Activated B cell treated with CpG ODN at 0.5 μM for 24 hours (primary cell): Measurements from ENCODE around the gene GRB7. TPM values are rescaled to one million over a fixed set of nuclear protein-coding genes. Genes with fewer than 3 reads are reported as not detected.
A peak's percentile ranks its signal among the peaks of the same experiment; 100 is the strongest.

Source experiments
- ATAC-seq: fragments of 200-7000 bp; cut with Tn5 transposase; one replicate; pipeline ENCODE4 v1.10.0; 2021; ENCODE audit warnings: low read depth, mild to moderate bottlenecking, moderate library complexity
- CTCF ChIA-PET: fragments of 350-600 bp; sonication (Branson Sonifier 250); formaldehyde crosslinking; loops from one replicate; lab custom pipeline; 2021; ENCODE audit warnings: antibody characterized with exemption; lab: Charles Lee
- POLR2A ChIA-PET: fragments of 350-600 bp; sonication (Branson Sonifier 250); formaldehyde crosslinking; loops from one replicate; lab custom pipeline; 2021; ENCODE audit warnings: antibody characterized with exemption; lab: Charles Lee
- DNase-seq: peaks from one replicate; pipeline ENCODE4 v3.0.0; 2022
- H3K27ac Mint-ChIP-seq: one replicate; pipeline ENCODE4 v1.8.0; 2020; ENCODE audit warnings: mixed read lengths
- H3K27me3 Mint-ChIP-seq: one replicate; pipeline ENCODE4 v1.8.0; 2021; ENCODE audit warnings: mixed read lengths
- H3K36me3 Mint-ChIP-seq: one replicate; pipeline ENCODE4 v1.8.0; 2021; ENCODE audit warnings: low read depth, mixed read lengths
- H3K4me1 Mint-ChIP-seq: one replicate; pipeline ENCODE4 v1.8.0; 2021; ENCODE audit warnings: mixed read lengths
- H3K4me3 Mint-ChIP-seq: one replicate; pipeline ENCODE4 v1.8.0; 2020; ENCODE audit warnings: mild to moderate bottlenecking, mixed read lengths
- H3K9me3 Mint-ChIP-seq: one replicate; pipeline ENCODE4 v1.8.0; 2020; ENCODE audit warnings: mixed read lengths
- intact Hi-C: fragments of 100-400 bp; cut with micrococcal nuclease; formaldehyde crosslinking; loops from one replicate; pipeline ENCODE4 v1.15.1; 2024
- total RNA-seq: library from RNA; stranded (reverse); gene quantifications from 2 replicates; pipeline ENCODE4 v1.2.3, GENCODE V29; 2022
- TF ChIP-seq, protein P1 (sequence below): fragments of 200-600 bp; IDR thresholded peaks from one replicate; pipeline ENCODE4 v1.8.0; 2022; ENCODE audit warnings: antibody characterized with exemption, mild to moderate bottlenecking

Gene GRB7
- total RNA-seq, 1 donor from 2014 or later = 0.44 TPM

DNA sequence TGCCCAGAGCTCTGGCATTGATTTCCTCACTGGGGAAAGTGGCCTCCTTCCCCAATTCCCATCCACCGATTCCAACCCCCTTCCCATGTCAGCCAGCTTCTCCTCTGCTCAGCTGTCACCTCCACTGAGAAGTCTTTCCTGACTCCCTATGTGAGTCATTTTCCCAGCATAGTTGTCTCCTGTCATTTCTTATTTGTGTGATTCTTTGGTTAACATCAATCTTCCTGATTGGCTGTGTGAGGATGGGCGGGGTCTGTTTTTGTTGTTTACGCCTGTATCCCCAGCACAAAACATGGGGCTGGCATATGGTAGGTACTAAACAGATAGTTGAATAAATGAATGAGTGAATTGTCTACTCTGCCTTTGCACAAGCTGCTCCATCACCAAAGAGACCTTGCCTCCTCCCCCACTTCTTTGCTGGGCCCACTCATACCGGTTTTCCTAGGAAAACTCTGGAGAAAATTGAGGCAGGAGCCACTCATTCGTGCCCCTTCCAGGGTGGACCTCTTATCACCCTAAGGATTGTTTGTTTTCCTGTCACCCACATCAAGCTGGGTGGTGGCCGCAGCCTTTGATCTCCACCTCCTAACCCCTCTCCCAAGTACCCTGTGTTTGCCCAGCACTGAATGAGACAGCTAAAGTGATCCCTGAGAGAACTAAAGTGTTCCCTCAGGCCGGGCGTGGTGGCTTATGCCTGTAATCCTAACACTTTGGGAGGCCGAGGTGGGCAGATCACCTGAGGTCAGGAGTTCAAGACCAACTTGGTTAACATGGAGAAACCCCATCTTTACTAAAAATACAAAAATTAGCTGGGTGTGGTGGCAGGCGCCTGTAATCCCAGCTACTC lies 1.2 kb upstream of the GRB7 start:
- ATAC-seq (no peak), DNase-seq (no peak)
- POLR2A ChIA-PET = interaction anchor here (0.6 to 0.7 kb wide), 2 partner anchors 10 to 55 kb away, joined by 4 to 6 read pairs; no protein-coding TSS in a partner anchor
- Mint-ChIP-seq H3K4me1 (peaks cover 26% of the 10 kb centered on the region), H3K4me3 (no peak overlapping the region), H3K27ac (no peak overlapping the region), H3K9me3 (no peaks in the 10 kb centered on the region), H3K27me3 (peaks cover 23% of the 10 kb centered on the region), H3K36me3 (no peaks in the 10 kb centered on the region)
- CTCF ChIA-PET = interaction anchor here (0.7 kb wide), 1 partner anchor 66 kb away, joined by 3 read pairs; no protein-coding TSS in a partner anchor
- TF ChIP-seq, protein P1, sequence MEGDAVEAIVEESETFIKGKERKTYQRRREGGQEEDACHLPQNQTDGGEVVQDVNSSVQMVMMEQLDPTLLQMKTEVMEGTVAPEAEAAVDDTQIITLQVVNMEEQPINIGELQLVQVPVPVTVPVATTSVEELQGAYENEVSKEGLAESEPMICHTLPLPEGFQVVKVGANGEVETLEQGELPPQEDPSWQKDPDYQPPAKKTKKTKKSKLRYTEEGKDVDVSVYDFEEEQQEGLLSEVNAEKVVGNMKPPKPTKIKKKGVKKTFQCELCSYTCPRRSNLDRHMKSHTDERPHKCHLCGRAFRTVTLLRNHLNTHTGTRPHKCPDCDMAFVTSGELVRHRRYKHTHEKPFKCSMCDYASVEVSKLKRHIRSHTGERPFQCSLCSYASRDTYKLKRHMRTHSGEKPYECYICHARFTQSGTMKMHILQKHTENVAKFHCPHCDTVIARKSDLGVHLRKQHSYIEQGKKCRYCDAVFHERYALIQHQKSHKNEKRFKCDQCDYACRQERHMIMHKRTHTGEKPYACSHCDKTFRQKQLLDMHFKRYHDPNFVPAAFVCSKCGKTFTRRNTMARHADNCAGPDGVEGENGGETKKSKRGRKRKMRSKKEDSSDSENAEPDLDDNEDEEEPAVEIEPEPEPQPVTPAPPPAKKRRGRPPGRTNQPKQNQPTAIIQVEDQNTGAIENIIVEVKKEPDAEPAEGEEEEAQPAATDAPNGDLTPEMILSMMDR = no peak
- intact Hi-C loops = no loop called here

DNA sequence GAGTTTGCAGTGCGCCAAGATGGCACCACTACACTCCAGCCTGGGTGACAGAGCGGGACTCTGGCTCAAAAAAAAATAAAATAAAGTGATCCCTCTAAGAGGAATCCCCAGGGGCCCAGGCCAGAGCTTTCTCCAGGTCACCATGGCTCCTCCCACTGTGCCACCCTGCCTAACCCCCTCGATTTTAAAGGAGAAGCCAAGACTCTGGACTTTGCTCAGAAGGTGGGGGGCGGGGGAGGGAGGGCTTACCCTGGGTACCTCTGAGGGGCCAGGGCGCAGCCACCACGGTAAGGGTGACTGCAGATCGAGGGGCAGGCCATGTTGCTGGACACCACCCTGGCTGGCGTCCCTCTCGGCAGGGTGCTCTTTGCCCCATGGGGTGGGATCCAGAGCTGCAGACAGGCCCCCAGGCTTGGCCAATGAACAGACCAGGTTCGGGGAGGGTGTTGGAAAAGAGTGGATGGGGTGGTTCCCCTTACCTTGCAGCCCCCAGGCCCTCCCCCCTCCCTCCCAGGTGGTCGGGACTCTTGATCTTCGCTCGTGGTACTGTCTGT lies 455 bp upstream of the GRB7 start:
- Mint-ChIP-seq H3K27me3 (peaks cover 23% of the 10 kb centered on the region), H3K4me1 (peaks cover 26% of the 10 kb centered on the region), H3K36me3 (no peaks in the 10 kb centered on the region), H3K9me3 (no peaks in the 10 kb centered on the region), H3K4me3 (peak overlapping the region; percentile 55), H3K27ac (no peak overlapping the region)
- ChIA-PET POLR2A (interaction anchor here (0.6 to 0.7 kb wide), 2 partner anchors 11 to 55 kb away, joined by 4 to 6 read pairs; no protein-coding TSS in a partner anchor), CTCF (interaction anchor here (0.7 kb wide), 1 partner anchor 66 kb away, joined by 3 read pairs; no protein-coding TSS in a partner anchor)
- no peak for ATAC-seq
- intact Hi-C loops = no loop called here
- DNase-seq = no peak
- TF ChIP-seq, protein P1 = no peak

DNA sequence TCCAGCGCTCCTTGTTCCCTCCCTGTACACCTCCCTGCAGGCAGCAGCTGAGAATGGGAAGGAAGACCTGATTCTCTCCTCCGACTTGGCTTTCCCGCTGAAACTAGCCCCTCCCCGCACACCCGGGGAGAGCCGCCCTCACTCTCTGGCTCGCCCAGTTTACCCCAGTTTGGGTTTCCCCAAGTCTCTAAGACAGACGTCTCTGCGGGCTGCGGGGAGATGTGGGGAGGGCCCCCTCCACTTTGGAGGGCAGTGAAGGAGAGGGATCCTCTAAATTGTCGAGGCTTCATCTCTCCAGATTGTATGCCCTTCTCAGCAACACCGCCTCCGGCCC lies 797 bp downstream of the GRB7 start:
- Mint-ChIP-seq H3K36me3 (no peaks in the 10 kb centered on the region), H3K4me3 (peak overlapping the region; percentile 81), H3K27ac (no peak overlapping the region), H3K4me1 (peaks cover 26% of the 10 kb centered on the region), H3K9me3 (no peaks in the 10 kb centered on the region), H3K27me3 (peaks cover 25% of the 10 kb centered on the region)
- CTCF ChIA-PET = no interaction called here
- DNase-seq = no peak
- ATAC-seq = peak; percentile 74
- TF ChIP-seq, protein P1 = no peak
- intact Hi-C loops = loop anchor here (2.0 kb wide), 1 partner anchor 14 kb away; no protein-coding TSS in a partner anchor
- POLR2A ChIA-PET = interaction anchor here (0.6 kb wide), 1 partner anchor 211 kb away, joined by 4 read pairs; no protein-coding TSS in a partner anchor

DNA sequence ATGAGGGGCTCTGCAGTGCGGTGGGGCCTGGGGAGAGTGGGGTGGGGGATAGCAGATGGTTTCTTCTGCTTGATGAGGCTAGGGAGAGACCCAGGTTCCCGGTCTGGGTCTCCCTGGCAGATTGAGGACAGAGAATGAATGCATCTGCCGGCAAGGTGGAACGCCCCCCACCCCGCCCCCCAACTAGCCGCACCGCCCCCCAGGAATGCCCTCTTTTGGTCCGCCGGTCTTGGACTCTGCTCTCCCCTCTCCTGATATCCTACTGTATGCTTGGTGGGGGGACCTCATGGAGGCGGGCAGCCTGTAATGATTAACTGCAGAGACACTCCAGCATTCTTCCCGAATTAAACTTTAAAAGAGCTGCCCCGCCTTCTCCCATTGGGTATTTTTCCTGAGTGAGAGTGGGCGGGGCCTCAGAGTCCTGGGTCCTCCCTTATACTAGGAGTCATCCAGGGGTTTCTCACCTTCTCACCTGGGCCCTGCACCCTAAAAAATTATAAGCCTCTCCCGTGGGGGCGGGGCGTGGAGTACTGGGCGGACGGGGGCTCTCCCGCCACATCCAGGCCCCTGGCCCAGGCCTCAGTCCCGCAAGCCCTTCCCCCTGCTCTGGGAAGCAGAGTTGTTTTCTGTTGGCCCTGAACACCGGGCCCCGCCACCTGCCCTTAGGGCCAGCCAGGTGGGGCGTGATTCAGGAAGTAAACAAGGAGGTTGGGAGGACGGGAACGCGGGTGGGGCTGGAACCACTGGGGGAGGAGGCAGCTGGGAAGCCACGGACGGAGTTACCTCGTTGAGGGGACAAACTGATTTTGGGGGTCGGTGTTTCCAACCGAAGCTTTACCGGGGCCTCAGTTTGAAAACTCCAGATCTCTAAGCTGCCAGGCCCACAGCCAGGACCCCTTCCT lies 1.5 kb downstream of the GRB7 start:
- H3K4me3 Mint-ChIP-seq = peak overlapping the region; percentile 81
- no peak for DNase-seq
- TF ChIP-seq, protein P1 = no peak
- H3K27me3 Mint-ChIP-seq = peaks cover 25% of the 10 kb centered on the region
- ChIA-PET CTCF (no interaction called here), POLR2A (interaction anchor here (0.6 to 1.2 kb wide), 3 partner anchors 14 to 210 kb away, joined by 3 to 4 read pairs (median 4); no protein-coding TSS in a partner anchor)
- H3K4me1 Mint-ChIP-seq = peaks cover 26% of the 10 kb centered on the region
- H3K27ac Mint-ChIP-seq = no peak overlapping the region
- no peaks in the 10 kb centered on the region for H3K36me3 Mint-ChIP-seq
- intact Hi-C loops = loop anchor here (2.0 kb wide), 1 partner anchor 14 kb away; no protein-coding TSS in a partner anchor
- ATAC-seq = peak; percentile 12
- no peaks in the 10 kb centered on the region for H3K9me3 Mint-ChIP-seq
